Measurements from ENCODE around the gene PRUNE2. TPM values are rescaled to one million over a fixed set of nuclear protein-coding genes. Genes with fewer than 3 reads are reported as not detected.

Gene PRUNE2
- total RNA-seq, 2 experiments from 2014 or later = 0.38 to 0.44 TPM

GRCh38 chr9:76904661-76905457 lies 1.1 kb downstream of the PRUNE2 start:
- intact Hi-C loops (cut with micrococcal nuclease; ENCODE audit: unreplicated experiment) = no loop called here
- H3K9me3 ChIP-seq (ENCODE audit: low read length) = no peaks in the 10 kb centered on the region
- ChIA-PET POLR2A (no interaction called here), CTCF (ENCODE audit: unreplicated experiment) (no interaction called here)
- no peaks in the 10 kb centered on the region for H3K79me2 ChIP-seq (ENCODE audit: insufficient read depth, low read depth, low read length)
- H4K20me1 ChIP-seq (ENCODE audit: insufficient read depth, low read length) = no peaks in the 10 kb centered on the region
- DNase-seq (ENCODE audit: low spot score) = no peak
- TF ChIP-seq CTCF (conservative IDR thresholded peaks at IDR 0.05; ENCODE audit: low read length) = no peak
- no peak for TF ChIP-seq EZH2phosphoT487 (IDR thresholded peaks at IDR 0.05; ENCODE audit: borderline replicate concordance, low read depth, low read length)
- no TSS peak for BruUV-seq (replicated peaks)
- H3K4me3 ChIP-seq (ENCODE audit: low read depth, low read length, poor library complexity, severe bottlenecking) = no peak overlapping the region
- no peaks in the 10 kb centered on the region for H3K9me2 ChIP-seq (ENCODE audit: insufficient read depth, low read length)
- H2AFZ ChIP-seq (ENCODE audit: low read length) = no peak overlapping the region
- H3K4me1 ChIP-seq (ENCODE audit: insufficient read depth, low read length, poor library complexity, severe bottlenecking) = no peaks in the 10 kb centered on the region
- no peak overlapping the region for H3K4me2 ChIP-seq (ENCODE audit: low read length)
- no peak overlapping the region for H3K27ac ChIP-seq (ENCODE audit: low read depth, low read length, poor library complexity, severe bottlenecking)
- no peaks in the 10 kb centered on the region for H3K36me3 ChIP-seq (ENCODE audit: insufficient read depth, low read length)

- no peak overlapping the region for H3K4me2 ChIP-seq (ENCODE audit: low read length)
- no peaks in the 10 kb centered on the region for H3K79me2 ChIP-seq (ENCODE audit: insufficient read depth, low read depth, low read length)
- H3K9me2 ChIP-seq (ENCODE audit: insufficient read depth, low read length) = no peaks in the 10 kb centered on the region
- ChIA-PET CTCF (ENCODE audit: unreplicated experiment) (no interaction called here), POLR2A (no interaction called here)
- BruUV-seq (replicated peaks) = no TSS peak
- intact Hi-C loops (cut with micrococcal nuclease; ENCODE audit: unreplicated experiment) = no loop called here
- H3K9me3 ChIP-seq (ENCODE audit: low read length) = no peaks in the 10 kb centered on the region
- H3K27ac ChIP-seq (ENCODE audit: low read depth, low read length, poor library complexity, severe bottlenecking) = no peak overlapping the region
- H3K4me3 ChIP-seq (ENCODE audit: low read depth, low read length, poor library complexity, severe bottlenecking) = no peak overlapping the region
- H4K20me1 ChIP-seq (ENCODE audit: insufficient read depth, low read length) = no peaks in the 10 kb centered on the region
- no peak overlapping the region for H2AFZ ChIP-seq (ENCODE audit: low read length)
- no peak for TF ChIP-seq EZH2phosphoT487 (IDR thresholded peaks at IDR 0.05; ENCODE audit: borderline replicate concordance, low read depth, low read length)
- no peak for TF ChIP-seq CTCF (conservative IDR thresholded peaks at IDR 0.05; ENCODE audit: low read length)
- H3K36me3 ChIP-seq (ENCODE audit: insufficient read depth, low read length) = no peaks in the 10 kb centered on the region
- no peak for DNase-seq (ENCODE audit: low spot score)
- H3K4me1 ChIP-seq (ENCODE audit: insufficient read depth, low read length, poor library complexity, severe bottlenecking) = no peaks in the 10 kb centered on the region
These were observed 3.5 kb downstream of the PRUNE2 start for GRCh38 chr9:76902395-76902794.

- no peaks in the 10 kb centered on the region for H3K9me3 ChIP-seq (ENCODE audit: low read length)
- no peak for DNase-seq (ENCODE audit: low spot score)
- intact Hi-C loops (cut with micrococcal nuclease; ENCODE audit: unreplicated experiment) = no loop called here
- no peak overlapping the region for H3K4me2 ChIP-seq (ENCODE audit: low read length)
- no peaks in the 10 kb centered on the region for H4K20me1 ChIP-seq (ENCODE audit: insufficient read depth, low read length)
- H3K36me3 ChIP-seq (ENCODE audit: insufficient read depth, low read length) = no peaks in the 10 kb centered on the region
- no peak overlapping the region for H2AFZ ChIP-seq (ENCODE audit: low read length)
- H3K79me2 ChIP-seq (ENCODE audit: insufficient read depth, low read depth, low read length) = no peaks in the 10 kb centered on the region
- H3K4me3 ChIP-seq (ENCODE audit: low read depth, low read length, poor library complexity, severe bottlenecking) = no peak overlapping the region
- ChIA-PET POLR2A (no interaction called here), CTCF (ENCODE audit: unreplicated experiment) (no interaction called here)
- H3K27ac ChIP-seq (ENCODE audit: low read depth, low read length, poor library complexity, severe bottlenecking) = no peak overlapping the region
- no peak for TF ChIP-seq CTCF (conservative IDR thresholded peaks at IDR 0.05; ENCODE audit: low read length)
- TF ChIP-seq EZH2phosphoT487 (IDR thresholded peaks at IDR 0.05; ENCODE audit: borderline replicate concordance, low read depth, low read length) = no peak
- BruUV-seq (replicated peaks) = no TSS peak
- H3K9me2 ChIP-seq (ENCODE audit: insufficient read depth, low read length) = no peaks in the 10 kb centered on the region
- no peaks in the 10 kb centered on the region for H3K4me1 ChIP-seq (ENCODE audit: insufficient read depth, low read length, poor library complexity, severe bottlenecking)
These were observed 4.1 kb downstream of the PRUNE2 start for GRCh38 chr9:76901801-76902200.

Measured in OCI-LY7 (cell line).